Measurements from ENCODE around the gene CCDC88B. TPM values are rescaled to one million over a fixed set of nuclear protein-coding genes. Genes with fewer than 3 reads are reported as not detected.
A peak's percentile ranks its signal among the peaks of the same experiment; 100 is the strongest.
"Not testable (repeated sequence)": the region's sequence is repeated elsewhere in the genome, so short reads cannot be mapped to it uniquely, and the experiment has no call there.

The CCDC88B gene
- total RNA-seq, 1 donor from 2014 or later = 0.99 TPM

GRCh38 chr11:64306876-64307622 is 33.0 kb upstream of the CCDC88B start:
- Mint-ChIP-seq H3K27me3 (ENCODE audit: low read depth) (no peaks in the 10 kb centered on the region), H3K4me1 (ENCODE audit: low read depth) (peaks cover 17% of the 10 kb centered on the region), H3K9me3 (ENCODE audit: low read depth) (no peaks in the 10 kb centered on the region), H3K4me3 (ENCODE audit: unreplicated experiment) (peak overlapping the region; percentile 91), H3K27ac (ENCODE audit: unreplicated experiment) (peak overlapping the region; percentile 15), H3K36me3 (ENCODE audit: low read depth) (peaks cover 1% of the 10 kb centered on the region)
- peak; percentile 77 for DNase-seq (ENCODE audit: low spot score)
- no peak for TF ChIP-seq CTCF (IDR thresholded peaks at IDR 0.05)

- peaks cover 17% of the 10 kb centered on the region for H3K4me1 Mint-ChIP-seq (ENCODE audit: low read depth)
- H3K9me3 Mint-ChIP-seq (ENCODE audit: low read depth); H3K27me3 Mint-ChIP-seq (ENCODE audit: low read depth); DNase-seq (ENCODE audit: low spot score); H3K4me3 Mint-ChIP-seq (ENCODE audit: unreplicated experiment); H3K36me3 Mint-ChIP-seq (ENCODE audit: low read depth): not testable (repeated sequence)
- peak overlapping the region; percentile 15 for H3K27ac Mint-ChIP-seq (ENCODE audit: unreplicated experiment)
Measured at GRCh38 chr11:64307795-64308194, 32.2 kb upstream of the CCDC88B start.

GRCh38 chr11:64312947-64313346 is 27.1 kb upstream of the CCDC88B start:
- no peak for DNase-seq (ENCODE audit: low spot score)
- H3K4me3 Mint-ChIP-seq (ENCODE audit: unreplicated experiment) = no peak overlapping the region
- H3K4me1 Mint-ChIP-seq (ENCODE audit: low read depth) = peaks cover 10% of the 10 kb centered on the region
- no peaks in the 10 kb centered on the region for H3K36me3 Mint-ChIP-seq (ENCODE audit: low read depth)
- TF ChIP-seq CTCF (IDR thresholded peaks at IDR 0.05) = no peak
- H3K9me3 Mint-ChIP-seq (ENCODE audit: low read depth) = no peaks in the 10 kb centered on the region
- no peaks in the 10 kb centered on the region for H3K27me3 Mint-ChIP-seq (ENCODE audit: low read depth)
- peak overlapping the region; percentile 39 for H3K27ac Mint-ChIP-seq (ENCODE audit: unreplicated experiment)

DNA sequence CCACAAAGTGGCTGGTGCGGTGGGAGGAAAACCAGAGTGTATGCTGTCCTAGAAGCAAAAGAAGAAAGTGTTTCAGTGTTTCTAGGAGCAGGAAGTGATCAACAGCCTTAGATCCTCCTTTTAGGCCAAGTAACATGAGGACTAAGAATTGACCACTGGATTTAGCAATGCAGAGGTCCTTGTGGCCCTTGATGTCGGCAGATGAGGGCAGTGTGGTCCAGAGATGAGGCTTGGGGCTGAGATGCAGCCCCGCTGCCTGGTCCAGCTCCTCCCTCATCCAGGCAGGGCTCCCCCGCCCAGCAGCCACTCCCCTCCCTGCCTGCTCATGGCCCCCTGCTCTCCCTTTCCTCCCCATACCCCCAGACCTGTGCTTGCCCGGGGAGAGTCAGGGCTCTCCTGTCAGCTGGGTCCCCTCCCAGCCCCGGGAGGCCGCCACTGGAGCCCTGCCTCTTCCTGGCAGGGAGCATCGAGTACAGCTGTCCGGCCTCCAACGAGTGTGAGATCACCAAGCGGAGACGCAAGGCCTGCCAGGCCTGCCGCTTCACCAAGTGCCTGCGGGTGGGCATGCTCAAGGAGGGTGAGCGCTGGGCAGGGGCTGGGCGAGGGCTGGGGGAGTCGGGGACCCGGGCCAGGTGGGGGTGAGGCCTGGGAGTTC is 26.4 kb upstream of the CCDC88B start:
- Mint-ChIP-seq H3K27me3 (ENCODE audit: low read depth) (no peaks in the 10 kb centered on the region), H3K4me1 (ENCODE audit: low read depth) (peaks cover 10% of the 10 kb centered on the region), H3K4me3 (ENCODE audit: unreplicated experiment) (no peak overlapping the region), H3K36me3 (ENCODE audit: low read depth) (no peaks in the 10 kb centered on the region), H3K27ac (ENCODE audit: unreplicated experiment) (peak overlapping the region; percentile 39), H3K9me3 (ENCODE audit: low read depth) (no peaks in the 10 kb centered on the region)
- DNase-seq (ENCODE audit: low spot score) = no peak
- no peak for TF ChIP-seq CTCF (IDR thresholded peaks at IDR 0.05)

DNA sequence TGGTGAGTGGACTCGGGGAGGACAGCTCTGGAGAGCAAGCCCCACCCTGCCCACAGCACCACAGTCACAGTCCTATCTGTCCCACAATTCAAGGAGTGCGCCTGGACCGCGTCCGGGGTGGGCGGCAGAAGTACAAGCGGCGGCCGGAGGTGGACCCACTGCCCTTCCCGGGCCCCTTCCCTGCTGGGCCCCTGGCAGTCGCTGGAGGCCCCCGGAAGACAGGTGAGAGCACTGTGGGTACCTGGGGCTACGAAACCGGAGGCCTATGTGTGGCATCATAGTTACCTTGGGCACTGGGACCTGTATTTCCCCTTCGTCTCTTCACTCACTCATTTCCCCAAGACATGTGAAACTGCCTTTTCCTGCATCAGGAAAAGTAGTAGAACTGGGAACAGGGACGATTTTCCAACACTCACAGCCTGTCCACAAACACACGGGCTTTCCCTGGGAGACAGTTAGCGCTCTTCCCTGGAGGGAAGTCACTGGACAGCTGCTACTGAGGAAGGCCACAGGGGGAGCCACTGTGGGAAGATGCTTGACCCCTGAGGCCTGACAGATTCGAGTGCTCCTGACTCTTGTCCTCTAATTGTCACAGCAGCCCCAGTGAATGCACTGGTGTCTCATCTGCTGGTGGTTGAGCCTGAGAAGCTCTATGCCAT is 25.7 kb upstream of the CCDC88B start:
- Mint-ChIP-seq H3K9me3 (ENCODE audit: low read depth) (no peaks in the 10 kb centered on the region), H3K4me1 (ENCODE audit: low read depth) (peaks cover 14% of the 10 kb centered on the region), H3K27ac (ENCODE audit: unreplicated experiment) (peak overlapping the region; percentile 84), H3K27me3 (ENCODE audit: low read depth) (no peaks in the 10 kb centered on the region), H3K4me3 (ENCODE audit: unreplicated experiment) (no peak overlapping the region), H3K36me3 (ENCODE audit: low read depth) (no peaks in the 10 kb centered on the region)
- TF ChIP-seq CTCF (IDR thresholded peaks at IDR 0.05) = peak; percentile 50
- DNase-seq (ENCODE audit: low spot score) = peak; percentile 85
